ENCODE results near the gene KCNJ3.

- TF ChIP-seq POLR2AphosphoS5 (IDR thresholded peaks at IDR 0.05; ENCODE audit: borderline replicate concordance, low read depth, low read length) (no peak), EZH2 (IDR thresholded peaks at IDR 0.05) (no peak)
These were observed 43.0 kb upstream of the KCNJ3 start for GRCh38 chr2:154655499-154655898.

All from SK-N-MC (cell line).